OCI-LY1 (cell line): ENCODE data around the gene SMIM14.

ENCODE experiments used
- EZH2 ChIP-seq: fragments of 200-600 bp; sonication (generic), shearing (Covaris generic); IDR thresholded peaks from 2 replicates; pipeline ENCODE4 v1.8.0; 2017; ENCODE audit warnings: borderline replicate concordance, mixed run types, mild to moderate bottlenecking, antibody characterized with exemption, low read length, moderate library complexity, mixed read lengths
- TF ChIP-seq, protein P1 (sequence below): fragments of 200-600 bp; sonication (generic), shearing (Covaris generic); IDR thresholded peaks from 2 replicates; pipeline ENCODE4 v1.5.1; 2017; ENCODE audit warnings: mild to moderate bottlenecking, antibody characterized with exemption, low read length, moderate library complexity, mixed read lengths

DNA sequence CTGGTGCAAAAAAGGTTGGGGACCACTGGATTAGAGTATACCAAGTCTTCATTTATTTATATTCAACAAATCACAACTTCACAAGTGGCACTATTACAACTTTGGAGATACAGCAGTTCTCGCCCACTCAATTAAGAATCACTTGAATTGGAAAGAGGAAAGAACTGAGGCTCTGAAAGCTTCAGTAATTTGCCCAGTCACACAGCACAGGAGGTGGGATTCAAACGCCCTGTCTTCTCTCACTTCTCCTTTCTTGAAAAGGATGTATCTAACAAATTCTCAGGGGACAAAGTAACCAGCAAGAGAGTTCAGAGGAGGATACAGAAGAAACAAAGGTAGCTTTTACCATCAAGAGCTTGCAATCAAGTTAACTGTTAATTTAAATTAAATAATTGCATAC is 12.4 kb downstream of the SMIM14 start:
- no peak for TF ChIP-seq EZH2
- TF ChIP-seq, protein P1, sequence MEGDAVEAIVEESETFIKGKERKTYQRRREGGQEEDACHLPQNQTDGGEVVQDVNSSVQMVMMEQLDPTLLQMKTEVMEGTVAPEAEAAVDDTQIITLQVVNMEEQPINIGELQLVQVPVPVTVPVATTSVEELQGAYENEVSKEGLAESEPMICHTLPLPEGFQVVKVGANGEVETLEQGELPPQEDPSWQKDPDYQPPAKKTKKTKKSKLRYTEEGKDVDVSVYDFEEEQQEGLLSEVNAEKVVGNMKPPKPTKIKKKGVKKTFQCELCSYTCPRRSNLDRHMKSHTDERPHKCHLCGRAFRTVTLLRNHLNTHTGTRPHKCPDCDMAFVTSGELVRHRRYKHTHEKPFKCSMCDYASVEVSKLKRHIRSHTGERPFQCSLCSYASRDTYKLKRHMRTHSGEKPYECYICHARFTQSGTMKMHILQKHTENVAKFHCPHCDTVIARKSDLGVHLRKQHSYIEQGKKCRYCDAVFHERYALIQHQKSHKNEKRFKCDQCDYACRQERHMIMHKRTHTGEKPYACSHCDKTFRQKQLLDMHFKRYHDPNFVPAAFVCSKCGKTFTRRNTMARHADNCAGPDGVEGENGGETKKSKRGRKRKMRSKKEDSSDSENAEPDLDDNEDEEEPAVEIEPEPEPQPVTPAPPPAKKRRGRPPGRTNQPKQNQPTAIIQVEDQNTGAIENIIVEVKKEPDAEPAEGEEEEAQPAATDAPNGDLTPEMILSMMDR: no peak
